ENCODE data around the gene DCAF17. TPM values are rescaled to one million over a fixed set of nuclear protein-coding genes. Genes with fewer than 3 reads are reported as not detected.
A peak's percentile ranks its signal among the peaks of the same experiment; 100 is the strongest.

Gene DCAF17
- polyA plus RNA-seq, 2 of the 4 experiments (the other 2 are of a cell fraction): 11.5 to 26.9 TPM

DNA sequence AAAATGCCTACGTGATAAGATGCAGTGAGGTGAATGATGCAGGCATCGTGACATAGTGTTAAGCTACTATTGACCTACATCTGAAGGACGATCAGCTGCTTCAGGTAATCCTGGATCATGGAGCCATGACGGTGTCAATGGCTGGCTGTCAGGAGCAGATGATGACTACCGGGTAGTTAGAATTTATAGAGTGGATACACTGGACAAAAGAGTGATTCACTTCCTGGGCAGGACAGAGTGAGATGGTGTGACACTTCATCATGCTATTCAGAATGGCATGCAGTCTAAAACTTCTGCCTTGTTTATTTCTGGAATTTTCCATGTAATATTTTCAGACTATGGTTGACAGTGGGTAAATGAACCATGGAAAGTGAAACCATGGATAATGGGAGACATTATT lies 29.8 kb upstream of the DCAF17 start:
- ATAC-seq (peak; percentile 63 to 76; a peak in 5 of 6 replicates), DNase-seq (ENCODE audit: low read depth in 1 of 2, low spot score in 1 of 2) (peak; percentile 9 to 39), FAIRE-seq (no peak)
- H3K4me1 ChIP-seq: peaks cover 7% of the 10 kb centered on the region; the same call in 1 of the 3 replicates
- CTCF ChIA-PET: no interaction called here
- TF ChIP-seq RFX5 (IDR thresholded peaks at IDR 0.05) (no peak), EHMT2 (IDR thresholded peaks at IDR 0.05; ENCODE audit: low read depth) (no peak), HOXB13 (CRISPR knock-in tag; IDR thresholded peaks at IDR 0.05; ENCODE audit: low read depth) (no peak), RNF2 (IDR thresholded peaks at IDR 0.05; ENCODE audit: borderline replicate concordance, low read depth) (no peak), CEBPB (IDR thresholded peaks at IDR 0.05) (no peak), FOSL2 (IDR thresholded peaks at IDR 0.05) (0 out of 2 replicates have a peak, but pooled peaks have one; percentile 8), FOSL2 (CRISPR knock-in tag; IDR thresholded peaks at IDR 0.05) (peak; percentile 41), CBX8 (IDR thresholded peaks at IDR 0.05) (no peak), JUN (IDR thresholded peaks at IDR 0.05) (no peak)
- POLR2A ChIA-PET: no interaction called here
- 57% methylated on average over 5 of the region's 5 CpGs for WGBS (ENCODE audit: missing lambda C conversion rate)
- no peak overlapping the region for H3K27ac ChIP-seq
- peak overlapping the region; percentile 19; the same call in 1 of the 3 replicates for H3K4me2 ChIP-seq
- H3K4me3 ChIP-seq: no peak overlapping the region
- peaks cover 14% of the 10 kb centered on the region for H3K9me3 ChIP-seq

DNA sequence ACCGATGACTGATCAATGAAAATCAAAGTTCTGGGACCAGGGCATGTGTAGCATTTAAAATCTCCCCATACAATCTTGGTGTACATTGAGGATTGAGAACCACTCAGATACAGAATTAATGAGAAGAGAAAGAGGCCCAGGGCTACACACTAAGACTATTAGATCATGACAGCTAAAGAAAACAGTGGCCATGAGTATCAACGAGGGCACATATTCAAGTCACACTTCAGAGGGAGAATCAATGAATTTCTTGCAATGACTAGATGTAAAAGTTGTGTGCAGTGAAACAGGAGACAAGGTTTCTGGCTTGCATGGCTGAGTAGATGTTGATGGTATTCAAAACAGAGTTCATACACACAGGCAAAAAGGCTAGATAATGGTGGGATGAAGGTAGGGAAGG lies 29.3 kb upstream of the DCAF17 start:
- Histone ChIP-seq H3K4me3 (no peak overlapping the region), H3K4me1 (peaks cover 7% of the 10 kb centered on the region; the same call in 1 of the 3 replicates), H3K27ac (no peak overlapping the region), H3K9me3 (peaks cover 14% of the 10 kb centered on the region), H3K4me2 (no peak overlapping the region)
- FAIRE-seq: no peak
- ATAC-seq: no peak
- TF ChIP-seq, protein P1, sequence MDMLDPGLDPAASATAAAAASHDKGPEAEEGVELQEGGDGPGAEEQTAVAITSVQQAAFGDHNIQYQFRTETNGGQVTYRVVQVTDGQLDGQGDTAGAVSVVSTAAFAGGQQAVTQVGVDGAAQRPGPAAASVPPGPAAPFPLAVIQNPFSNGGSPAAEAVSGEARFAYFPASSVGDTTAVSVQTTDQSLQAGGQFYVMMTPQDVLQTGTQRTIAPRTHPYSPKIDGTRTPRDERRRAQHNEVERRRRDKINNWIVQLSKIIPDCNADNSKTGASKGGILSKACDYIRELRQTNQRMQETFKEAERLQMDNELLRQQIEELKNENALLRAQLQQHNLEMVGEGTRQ (IDR thresholded peaks at IDR 0.05): no peak
- no peak for TF ChIP-seq RAD21 (conservative IDR thresholded peaks at IDR 0.05 in 1 of 2, IDR thresholded peaks at IDR 0.05 in 1 of 2)
- no peak for TF ChIP-seq RARB (CRISPR knock-in tag; IDR thresholded peaks at IDR 0.05)
- no peak for TF ChIP-seq EP300 (IDR thresholded peaks at IDR 0.05)
- ChIA-PET POLR2A (no interaction called here), CTCF (no interaction called here)
- no peak for DNase-seq (ENCODE audit: low read depth in 1 of 2, low spot score in 1 of 2)
- 83% methylated on average over 2 of the region's 2 CpGs for WGBS (ENCODE audit: missing lambda C conversion rate)

DNA sequence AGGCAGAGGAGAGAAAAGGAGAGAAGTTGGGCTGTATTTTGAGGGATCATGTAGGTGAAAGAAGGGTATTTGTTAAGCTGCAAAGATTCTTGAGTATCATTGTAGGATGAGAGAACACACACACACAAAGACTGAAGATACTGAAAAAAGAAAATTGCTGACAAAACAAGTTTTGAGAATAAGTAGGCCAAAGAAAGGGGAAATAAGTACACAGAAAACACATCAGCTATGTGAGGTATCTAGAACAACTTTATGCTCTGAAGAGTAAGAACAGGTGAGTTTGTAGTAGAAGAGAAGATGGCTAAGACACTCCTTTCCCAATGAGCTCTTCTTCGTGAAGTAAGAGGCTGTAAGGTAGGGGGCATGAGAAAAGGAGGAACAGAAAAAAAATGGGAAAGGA lies 28.5 kb upstream of the DCAF17 start:
- H3K4me1 ChIP-seq: peaks cover 11% of the 10 kb centered on the region; the same call in 1 of the 3 replicates
- H3K4me3 ChIP-seq: no peak overlapping the region
- ATAC-seq (no peak), DNase-seq (ENCODE audit: low read depth in 1 of 2, low spot score in 1 of 2) (no peak), FAIRE-seq (no peak)
- TF ChIP-seq, protein P2, sequence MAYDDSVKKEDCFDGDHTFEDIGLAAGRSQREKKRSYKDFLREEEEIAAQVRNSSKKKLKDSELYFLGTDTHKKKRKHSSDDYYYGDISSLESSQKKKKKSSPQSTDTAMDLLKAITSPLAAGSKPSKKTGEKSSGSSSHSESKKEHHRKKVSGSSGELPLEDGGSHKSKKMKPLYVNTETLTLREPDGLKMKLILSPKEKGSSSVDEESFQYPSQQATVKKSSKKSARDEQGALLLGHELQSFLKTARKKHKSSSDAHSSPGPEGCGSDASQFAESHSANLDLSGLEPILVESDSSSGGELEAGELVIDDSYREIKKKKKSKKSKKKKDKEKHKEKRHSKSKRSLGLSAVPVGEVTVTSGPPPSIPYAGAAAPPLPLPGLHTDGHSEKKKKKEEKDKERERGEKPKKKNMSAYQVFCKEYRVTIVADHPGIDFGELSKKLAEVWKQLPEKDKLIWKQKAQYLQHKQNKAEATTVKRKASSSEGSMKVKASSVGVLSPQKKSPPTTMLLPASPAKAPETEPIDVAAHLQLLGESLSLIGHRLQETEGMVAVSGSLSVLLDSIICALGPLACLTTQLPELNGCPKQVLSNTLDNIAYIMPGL (CRISPR knock-in tag; IDR thresholded peaks at IDR 0.05; ENCODE audit: borderline replicate concordance): no peak
- peak; percentile 90 for TF ChIP-seq MAFK (IDR thresholded peaks at IDR 0.05; ENCODE audit: partially characterized antibody)
- no peak for TF ChIP-seq ESRRA (IDR thresholded peaks at IDR 0.05; ENCODE audit: borderline replicate concordance, low read length)
- no peak for TF ChIP-seq ZC3H11A (IDR thresholded peaks at IDR 0.05)
- TF ChIP-seq, protein P3, sequence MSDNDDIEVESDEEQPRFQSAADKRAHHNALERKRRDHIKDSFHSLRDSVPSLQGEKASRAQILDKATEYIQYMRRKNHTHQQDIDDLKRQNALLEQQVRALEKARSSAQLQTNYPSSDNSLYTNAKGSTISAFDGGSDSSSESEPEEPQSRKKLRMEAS (IDR thresholded peaks at IDR 0.05): no peak
- no peak overlapping the region for H3K27ac ChIP-seq
- WGBS (ENCODE audit: missing lambda C conversion rate): 94% methylated on average over 1 of the region's 1 CpG
- ChIA-PET CTCF (interaction anchor here (0.9 to 2.7 kb wide), 2 partner anchors 11 to 247 kb away, joined by 3 to 12 read pairs; no protein-coding TSS in a partner anchor), POLR2A (no interaction called here)
- H3K9me3 ChIP-seq: peaks cover 14% of the 10 kb centered on the region
- no peak overlapping the region for H3K4me2 ChIP-seq

DNA sequence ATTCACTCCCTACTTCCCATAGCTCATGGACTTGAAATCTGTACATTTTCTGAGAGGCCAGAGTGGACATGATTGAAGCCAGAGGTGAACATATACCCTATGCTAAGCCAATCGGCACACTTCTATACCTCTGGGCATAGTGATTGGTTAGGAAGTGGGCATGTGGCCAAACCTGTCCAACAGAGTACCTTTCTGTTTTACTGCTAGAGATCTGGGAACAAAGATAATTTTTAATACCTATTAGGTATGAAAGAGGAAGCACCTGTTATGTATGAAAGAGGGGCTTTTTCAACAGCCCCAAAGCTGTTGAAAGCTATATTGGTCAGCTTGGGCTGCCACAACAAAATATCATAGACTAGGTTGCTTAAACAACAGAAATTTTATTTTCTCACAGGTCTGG lies 28.0 kb upstream of the DCAF17 start:
- 100% methylated on average over 1 of the region's 1 CpG for WGBS (ENCODE audit: missing lambda C conversion rate)
- DNase-seq (ENCODE audit: low read depth in 1 of 2, low spot score in 1 of 2): no peak
- Histone ChIP-seq H3K27ac (no peak overlapping the region), H3K4me3 (no peak overlapping the region), H3K4me1 (peaks cover 13% of the 10 kb centered on the region; the same call in 1 of the 3 replicates), H3K4me2 (no peak overlapping the region), H3K9me3 (peaks cover 14% of the 10 kb centered on the region)
- ChIA-PET CTCF (interaction anchor here (0.9 to 2.7 kb wide), 2 partner anchors 10 to 247 kb away, joined by 3 to 12 read pairs; no protein-coding TSS in a partner anchor), POLR2A (no interaction called here)
- FAIRE-seq: no peak
- no peak for ATAC-seq
- no peak for TF ChIP-seq NPAS2 (CRISPR knock-in tag; IDR thresholded peaks at IDR 0.05; ENCODE audit: borderline replicate concordance)
- TF ChIP-seq EHMT2 (IDR thresholded peaks at IDR 0.05; ENCODE audit: low read depth): no peak
- no peak for TF ChIP-seq JUN (IDR thresholded peaks at IDR 0.05)
- TF ChIP-seq RCOR1 (IDR thresholded peaks at IDR 0.05; ENCODE audit: low read depth, low read length): no peak
- TF ChIP-seq FOSL2 (IDR thresholded peaks at IDR 0.05): no peak
- TF ChIP-seq FOSL2 (CRISPR knock-in tag; IDR thresholded peaks at IDR 0.05): no peak
- TF ChIP-seq MAFK (IDR thresholded peaks at IDR 0.05; ENCODE audit: partially characterized antibody): no peak
- no peak for TF ChIP-seq TP53 (CRISPR knock-in tag; IDR thresholded peaks at IDR 0.05)
- TF ChIP-seq, protein P4, sequence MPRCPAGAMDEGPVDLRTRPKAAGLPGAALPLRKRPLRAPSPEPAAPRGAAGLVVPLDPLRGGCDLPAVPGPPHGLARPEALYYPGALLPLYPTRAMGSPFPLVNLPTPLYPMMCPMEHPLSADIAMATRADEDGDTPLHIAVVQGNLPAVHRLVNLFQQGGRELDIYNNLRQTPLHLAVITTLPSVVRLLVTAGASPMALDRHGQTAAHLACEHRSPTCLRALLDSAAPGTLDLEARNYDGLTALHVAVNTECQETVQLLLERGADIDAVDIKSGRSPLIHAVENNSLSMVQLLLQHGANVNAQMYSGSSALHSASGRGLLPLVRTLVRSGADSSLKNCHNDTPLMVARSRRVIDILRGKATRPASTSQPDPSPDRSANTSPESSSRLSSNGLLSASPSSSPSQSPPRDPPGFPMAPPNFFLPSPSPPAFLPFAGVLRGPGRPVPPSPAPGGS (IDR thresholded peaks at IDR 0.05): no peak
- no peak for TF ChIP-seq CBX2 (IDR thresholded peaks at IDR 0.05; ENCODE audit: borderline replicate concordance, low read depth)
- no peak for TF ChIP-seq CHD4 (IDR thresholded peaks at IDR 0.05; ENCODE audit: borderline replicate concordance)
- no peak for TF ChIP-seq POLR2AphosphoS2 (conservative IDR thresholded peaks at IDR 0.05; ENCODE audit: low read length)
- TF ChIP-seq, protein P5, sequence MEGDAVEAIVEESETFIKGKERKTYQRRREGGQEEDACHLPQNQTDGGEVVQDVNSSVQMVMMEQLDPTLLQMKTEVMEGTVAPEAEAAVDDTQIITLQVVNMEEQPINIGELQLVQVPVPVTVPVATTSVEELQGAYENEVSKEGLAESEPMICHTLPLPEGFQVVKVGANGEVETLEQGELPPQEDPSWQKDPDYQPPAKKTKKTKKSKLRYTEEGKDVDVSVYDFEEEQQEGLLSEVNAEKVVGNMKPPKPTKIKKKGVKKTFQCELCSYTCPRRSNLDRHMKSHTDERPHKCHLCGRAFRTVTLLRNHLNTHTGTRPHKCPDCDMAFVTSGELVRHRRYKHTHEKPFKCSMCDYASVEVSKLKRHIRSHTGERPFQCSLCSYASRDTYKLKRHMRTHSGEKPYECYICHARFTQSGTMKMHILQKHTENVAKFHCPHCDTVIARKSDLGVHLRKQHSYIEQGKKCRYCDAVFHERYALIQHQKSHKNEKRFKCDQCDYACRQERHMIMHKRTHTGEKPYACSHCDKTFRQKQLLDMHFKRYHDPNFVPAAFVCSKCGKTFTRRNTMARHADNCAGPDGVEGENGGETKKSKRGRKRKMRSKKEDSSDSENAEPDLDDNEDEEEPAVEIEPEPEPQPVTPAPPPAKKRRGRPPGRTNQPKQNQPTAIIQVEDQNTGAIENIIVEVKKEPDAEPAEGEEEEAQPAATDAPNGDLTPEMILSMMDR (IDR thresholded peaks at IDR 0.05): no peak

Data from A549 (cell line).